GM12865 (cell line): ENCODE measurements around the gene S1PR4.
"Not testable (repeated sequence)": the region's sequence is repeated elsewhere in the genome, so short reads cannot be mapped to it uniquely, and the experiment has no call there.

Experiments used
- DNase-seq: peaks from one replicate; pipeline ENCODE4 v3.0.0; 2010; ENCODE audit warnings: low read depth
- H3K4me3 ChIP-seq: 2 replicates; pipeline ENCODE4 v1.5.1; 2011; ENCODE audit warnings: mild to moderate bottlenecking, low read depth, low read length, control low read depth
- CTCF ChIP-seq: IDR thresholded peaks from 2 replicates; pipeline ENCODE4 v1.5.1; 2011; ENCODE audit warnings: low read length, control low read depth, low read depth, inconsistent platforms; ENCODE audit not compliant: insufficient read depth; ENCODE audit errors: missing control alignments

S1PR4 gene

GRCh38 chr19:3161453-3161852 lies 17.1 kb upstream of the S1PR4 start:
- no peak for DNase-seq
- no peak for TF ChIP-seq CTCF
- H3K4me3 ChIP-seq, result no peak overlapping the region

- no peak for TF ChIP-seq CTCF
- peak; percentile 51 for DNase-seq
- H3K4me3 ChIP-seq, result no peak overlapping the region
Measured at GRCh38 chr19:3162418-3163229, 15.9 kb upstream of the S1PR4 start.

DNA sequence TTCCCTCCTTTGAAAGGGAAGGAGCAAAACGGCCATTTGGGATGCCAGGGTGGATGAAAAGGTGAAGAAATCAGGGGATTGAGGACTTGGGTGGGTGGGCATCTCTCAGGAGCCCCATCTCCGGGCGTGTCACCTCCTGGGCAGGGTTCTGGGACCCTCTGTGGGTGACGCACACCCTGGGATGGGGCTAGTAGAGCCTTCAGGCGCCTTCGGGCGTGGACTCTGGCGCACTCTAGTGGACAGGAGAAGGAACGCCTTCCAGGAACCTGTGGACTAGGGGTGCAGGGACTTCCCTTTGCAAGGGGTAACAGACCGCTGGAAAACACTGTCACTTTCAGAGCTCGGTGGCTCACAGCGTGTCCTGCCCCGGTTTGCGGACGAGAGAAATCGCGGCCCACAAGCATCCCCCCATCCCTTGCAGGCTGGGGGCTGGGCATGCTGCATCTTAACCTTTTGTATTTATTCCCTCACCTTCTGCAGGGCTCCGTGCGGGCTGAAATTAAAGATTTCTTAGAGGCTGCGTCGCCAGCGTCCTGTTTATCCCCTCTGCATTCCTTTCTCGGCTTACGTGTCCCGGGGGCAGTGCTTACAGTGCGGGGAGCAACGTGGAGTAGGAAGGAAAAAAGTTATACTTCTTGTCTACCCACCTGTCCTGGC lies 15.2 kb upstream of the S1PR4 start:
- H3K4me3 ChIP-seq, result no peak overlapping the region
- DNase-seq, result peak; percentile 85
- TF ChIP-seq CTCF, result peak; percentile 98

GRCh38 chr19:3163943-3164342 lies 14.6 kb upstream of the S1PR4 start:
- no peak overlapping the region for H3K4me3 ChIP-seq
- no peak for TF ChIP-seq CTCF
- DNase-seq, result no peak

DNA sequence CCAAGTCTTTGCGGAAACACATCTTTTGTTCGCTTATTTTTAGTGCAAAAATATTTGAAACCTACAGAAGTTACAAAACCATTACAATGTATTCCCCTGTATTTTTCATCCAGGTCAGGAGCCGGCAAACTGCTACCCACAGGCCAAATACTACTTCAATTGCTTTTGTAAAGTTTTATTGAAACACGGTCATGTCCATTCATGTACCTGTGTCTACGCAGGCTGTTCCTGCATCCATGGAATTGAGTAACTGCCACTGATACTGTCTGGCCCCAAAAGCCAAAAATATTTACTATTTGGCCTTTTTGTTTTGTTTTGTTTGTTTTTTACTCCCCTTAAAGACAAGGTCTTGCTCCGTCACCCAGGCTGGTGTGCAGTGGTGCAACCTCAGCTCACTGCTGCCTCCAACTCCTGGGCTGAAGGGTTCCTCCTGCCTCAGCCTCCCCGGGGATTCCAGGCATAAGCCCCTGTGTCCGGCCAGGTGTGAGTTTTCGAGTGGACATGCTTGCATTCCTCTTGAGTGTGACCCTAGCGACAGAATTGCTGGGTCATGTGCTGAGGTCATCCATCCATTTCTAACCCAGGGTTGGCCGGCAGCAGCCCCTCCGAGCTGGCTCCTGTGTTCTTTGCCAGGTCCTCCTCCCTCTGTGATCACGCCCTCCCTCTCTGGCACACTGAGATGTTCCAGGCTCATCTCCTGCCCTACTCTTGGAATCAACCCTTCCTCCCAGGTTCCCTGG lies 10.9 kb upstream of the S1PR4 start:
- no peak for DNase-seq
- H3K4me3 ChIP-seq, result no peak overlapping the region
- no peak for TF ChIP-seq CTCF

DNA sequence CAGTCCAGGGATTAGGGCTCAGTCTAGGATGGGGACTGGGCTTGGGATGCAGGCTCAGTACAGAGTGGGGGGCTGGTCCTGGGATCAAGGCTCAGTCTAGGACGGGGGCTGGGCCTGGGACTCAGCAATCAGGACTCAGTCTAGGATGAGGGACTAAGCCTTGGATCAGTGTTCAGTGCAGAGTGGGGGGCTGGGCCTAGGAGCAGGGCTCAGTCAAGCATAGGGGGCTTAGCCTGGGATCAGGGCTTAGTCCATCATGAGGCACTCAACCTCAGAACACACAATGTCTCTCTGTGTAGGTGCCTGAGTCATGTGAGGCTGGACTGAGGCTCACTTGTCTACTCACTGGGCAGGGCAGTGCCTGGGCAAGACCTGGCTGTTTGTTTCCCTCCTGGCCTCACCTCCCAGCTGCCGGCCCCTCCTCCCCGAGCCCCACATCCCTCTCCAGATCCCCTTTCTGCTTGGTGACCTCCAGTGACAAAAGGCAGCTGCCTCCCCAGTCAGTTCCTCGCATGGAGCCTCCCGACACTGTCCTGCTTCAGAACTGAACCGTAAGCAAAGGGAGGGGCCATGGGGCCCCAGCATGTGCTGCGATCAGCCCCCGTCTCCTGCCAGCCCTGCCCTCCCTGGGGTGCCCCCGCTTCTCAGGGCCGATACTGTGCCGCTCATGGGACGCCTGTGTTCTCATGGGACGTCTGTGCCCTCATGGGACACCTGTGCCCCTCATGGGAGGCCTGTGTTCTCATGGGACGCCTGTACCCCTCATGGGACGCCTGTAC lies 6.5 kb upstream of the S1PR4 start:
- 0 out of 2 replicates have a peak overlapping the region, but pooled peaks have one; percentile 1 for H3K4me3 ChIP-seq
- peak; percentile 41 for DNase-seq
- TF ChIP-seq CTCF, result no peak

DNA sequence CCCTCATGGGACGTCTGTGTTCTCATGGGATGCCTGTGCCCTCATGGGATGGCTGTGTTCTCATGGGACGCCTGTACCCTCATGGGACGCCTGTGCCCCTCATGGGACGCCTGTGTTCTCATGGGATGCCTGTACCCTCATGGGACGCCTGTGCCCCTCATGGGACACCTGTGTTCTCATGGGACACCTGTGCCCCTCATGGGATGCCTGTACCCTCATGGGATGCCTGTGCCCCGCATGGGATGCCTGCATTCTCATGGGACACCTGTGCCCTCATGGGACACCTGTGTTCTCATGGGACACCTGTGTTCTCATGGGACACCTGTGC lies 5.9 kb upstream of the S1PR4 start:
- H3K4me3 ChIP-seq, DNase-seq: not testable (repeated sequence)
